HepG2 (cell line): ENCODE data around the gene HSPA1B. TPM values are rescaled to one million over a fixed set of nuclear protein-coding genes. Genes with fewer than 3 reads are reported as not detected.

Source experiments
- CERS6 ChIP-seq: sonication (generic); formaldehyde crosslinking; IDR thresholded peaks from 2 replicates; pipeline ENCODE4 v1.5.0; 2020; ENCODE audit warnings: missing genetic modification reagents
- PRDM15 ChIP-seq: sonication (generic); formaldehyde crosslinking; IDR thresholded peaks from 2 replicates; pipeline ENCODE4 v1.4.0; 2020; ENCODE audit warnings: missing genetic modification reagents
- TEAD3 ChIP-seq: optimal IDR thresholded peaks from 2 replicates; pipeline ENCODE3; 2016; ENCODE audit warnings: borderline replicate concordance
- ZNF101 ChIP-seq: sonication (generic); formaldehyde crosslinking; IDR thresholded peaks from 2 replicates; pipeline ENCODE4 v1.4.0; 2020; ENCODE audit warnings: mild to moderate bottlenecking, low read depth, missing genetic modification reagents, borderline replicate concordance
- ZNF121 ChIP-seq: sonication (generic); formaldehyde crosslinking; IDR thresholded peaks from 2 replicates; pipeline ENCODE4 v1.5.0; 2020; ENCODE audit warnings: mild to moderate bottlenecking, missing genetic modification reagents
- polyA plus RNA-seq, 8 experiments: library from polyadenylated mRNA; depleted of rRNA in 3 of 8; stranded (reverse) in 7 of 8; unstranded in 1 of 8; fragments of >200 nt; fragmentation: Illumina TruSeq in 4 of 8; extraction: Trizol in 4 of 8; gene quantifications; 2 replicates each; pipeline versions ENCODE4 v1.2.1 to v1.2.3, GENCODE V29; 2011 to 2016; ENCODE audit warnings: low read depth in 4 of 8, missing spikeins in 1 of 8, mixed read lengths in 1 of 8; ENCODE audit not compliant: insufficient read depth in 1 of 8
- total RNA-seq, 5 experiments: library from RNA; depleted of rRNA; stranded (reverse); fragments of >200 nt; fragmentation: Illumina TruSeq; extraction: Trizol; gene quantifications; 2 replicates each; pipeline ENCODE4 v1.2.3, GENCODE V29; 2016; ENCODE audit warnings: low read depth in 1 of 5

HSPA1B gene
- total and polyA plus RNA-seq, 2 of the 13 experiments (the other 11 are each of a cell fraction or from before 2014, with no cell fraction given): 26.0 to 186 TPM

GRCh38 chr6:31782126-31782855 is 45.2 kb upstream of the HSPA1B start (continued):
- TF ChIP-seq PRDM15 (no peak), CERS6 (CRISPR knock-in tag) (no peak), ZNF101 (CRISPR knock-in tag) (no peak), TEAD3 (CRISPR knock-in tag) (no peak), ZNF121 (CRISPR knock-in tag) (no peak)
